GOT3 (cell line): ENCODE measurements around the gene TACR2.
A peak's percentile ranks its signal among the peaks of the same experiment; 100 is the strongest.

ENCODE experiments used
- DNase-seq: peaks from one replicate; lab custom pipeline; 2025; ENCODE audit warnings: mixed read lengths; lab: John Stamatoyannopoulos, UW

The TACR2 gene

GRCh38 chr10:69374242-69374641 is 42.5 kb downstream of the TACR2 start:
- DNase-seq, result no peak

GRCh38 chr10:69372126-69372980 is 44.4 kb downstream of the TACR2 start:
- no peak for DNase-seq

GRCh38 chr10:69367469-69367868 is 49.2 kb downstream of the TACR2 start:
- DNase-seq, result no peak

GRCh38 chr10:69366738-69367137 is 50.0 kb downstream of the TACR2 start:
- no peak for DNase-seq

GRCh38 chr10:69364232-69364940 is 52.3 kb downstream of the TACR2 start:
- no peak for DNase-seq

- DNase-seq, result no peak
These were observed 53.1 kb downstream of the TACR2 start for GRCh38 chr10:69363666-69364065.

GRCh38 chr10:69362471-69362954 is 54.2 kb downstream of the TACR2 start:
- peak; percentile 27 for DNase-seq

- DNase-seq, result no peak
These were observed 55.5 kb downstream of the TACR2 start for GRCh38 chr10:69361303-69361614.

GRCh38 chr10:69360485-69361302 is 56.0 kb downstream of the TACR2 start:
- no peak for DNase-seq

- DNase-seq, result no peak
These were observed 57.1 kb downstream of the TACR2 start for GRCh38 chr10:69359594-69359993.

- no peak for DNase-seq
These were observed 57.6 kb downstream of the TACR2 start for GRCh38 chr10:69359148-69359547.

GRCh38 chr10:69358148-69358795 is 58.4 kb downstream of the TACR2 start:
- no peak for DNase-seq

- no peak for DNase-seq
These were observed 60.5 kb downstream of the TACR2 start for GRCh38 chr10:69356187-69356586.

- no peak for DNase-seq
These were observed 62.6 kb downstream of the TACR2 start for GRCh38 chr10:69353977-69354635.
